GM19240 (cell line): ENCODE measurements around the gene SLC10A4.

ENCODE experiments used
- DNase-seq: peaks from one replicate; pipeline ENCODE4 v3.0.0; 2011; ENCODE audit warnings: low spot score; ENCODE audit not compliant: insufficient read length

Gene SLC10A4

DNA sequence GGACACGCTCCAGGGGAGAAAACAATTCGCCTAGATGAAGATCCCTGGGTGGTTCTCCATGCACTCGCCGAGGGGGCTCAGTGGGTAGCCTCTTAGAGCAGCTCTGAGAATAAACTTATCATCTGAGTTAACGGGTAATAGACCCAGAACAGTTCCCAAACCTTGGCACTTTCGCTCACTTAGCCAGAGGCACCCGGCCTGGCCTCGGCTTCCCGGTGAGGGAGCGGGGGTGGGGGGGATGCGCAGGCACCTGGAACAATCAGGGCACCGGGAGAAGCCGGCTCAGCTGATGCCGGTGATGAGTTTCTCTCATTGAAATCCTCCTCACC is 6.5 kb downstream of the SLC10A4 start:
- no peak for DNase-seq

DNA sequence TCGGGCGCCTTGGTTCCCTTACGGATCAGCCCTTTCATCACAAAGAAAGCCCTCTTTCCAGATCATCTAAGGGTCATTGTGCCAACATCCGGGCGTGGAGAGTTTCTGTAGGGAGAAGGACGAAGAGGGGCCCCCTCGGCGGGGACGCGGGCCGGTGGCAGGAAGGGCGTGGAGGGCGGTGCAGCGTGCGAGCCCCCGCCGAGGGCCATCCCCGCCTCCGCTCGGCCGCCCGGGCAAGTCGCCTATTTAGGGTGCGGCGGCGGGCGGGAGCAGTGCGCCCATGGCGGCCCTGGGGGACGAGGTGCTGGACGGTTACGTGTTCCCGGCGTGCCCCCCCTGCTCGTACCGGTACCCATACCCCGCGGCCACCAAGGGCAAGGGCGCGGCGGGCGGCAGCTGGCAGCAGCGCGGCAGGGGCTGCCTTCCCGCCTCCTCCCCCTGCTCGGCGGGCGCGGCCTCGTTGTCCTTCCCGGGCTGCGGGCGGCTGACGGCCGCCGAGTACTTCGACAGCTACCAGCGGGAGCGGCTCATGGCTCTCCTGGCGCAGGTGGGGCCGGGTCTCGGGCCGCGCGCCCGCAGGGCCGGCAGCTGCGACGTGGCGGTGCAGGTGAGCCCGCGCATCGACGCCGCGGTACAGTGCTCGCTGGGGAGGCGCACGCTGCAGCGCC is 7.0 kb downstream of the SLC10A4 start, which contains the start of gene ZAR1:
Gene ZAR1, plus strand, starts transcription at position 241 of the 668 bp plus-strand sequence. Its CDS starts 40 bp downstream, at position 281.
- DNase-seq, result no peak

DNA sequence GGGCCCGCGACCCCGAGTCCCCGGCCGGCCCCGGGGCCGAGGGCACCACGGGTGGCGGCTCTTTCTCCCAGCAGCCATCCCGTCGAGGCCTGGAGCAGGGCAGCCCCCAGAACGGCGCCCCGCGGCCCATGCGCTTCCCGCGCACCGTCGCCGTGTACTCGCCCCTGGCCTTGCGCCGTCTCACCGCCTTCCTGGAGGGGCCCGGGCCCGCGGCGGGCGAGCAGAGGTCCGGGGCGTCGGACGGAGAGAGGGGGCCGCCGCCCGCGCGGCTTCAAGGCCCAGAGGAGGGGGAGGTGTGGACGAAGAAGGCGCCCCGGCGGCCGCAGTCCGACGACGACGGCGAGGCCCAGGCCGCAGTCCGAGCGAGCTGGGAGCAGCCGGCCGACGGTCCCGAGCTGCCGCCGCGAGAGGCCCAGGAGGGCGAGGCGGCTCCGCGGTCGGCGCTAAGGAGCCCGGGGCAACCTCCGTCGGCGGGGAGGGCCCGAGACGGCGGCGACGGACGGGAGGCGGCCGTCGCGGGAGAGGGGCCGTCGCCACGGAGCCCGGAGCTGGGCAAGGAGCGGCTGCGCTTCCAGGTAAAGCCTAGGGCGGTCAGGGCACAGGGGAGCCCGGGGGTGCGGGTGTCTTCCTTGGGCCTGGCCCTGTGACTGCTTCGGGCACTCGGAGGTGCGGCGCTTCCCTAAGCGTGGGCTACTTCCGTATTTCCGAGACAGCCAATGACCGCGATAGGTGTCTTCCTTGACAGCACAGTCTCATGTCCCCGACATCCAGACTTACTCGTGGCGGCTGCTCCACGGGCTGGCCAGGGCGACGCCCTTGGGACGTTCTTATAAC is 7.8 kb downstream of the SLC10A4 start:
- no peak for DNase-seq

DNA sequence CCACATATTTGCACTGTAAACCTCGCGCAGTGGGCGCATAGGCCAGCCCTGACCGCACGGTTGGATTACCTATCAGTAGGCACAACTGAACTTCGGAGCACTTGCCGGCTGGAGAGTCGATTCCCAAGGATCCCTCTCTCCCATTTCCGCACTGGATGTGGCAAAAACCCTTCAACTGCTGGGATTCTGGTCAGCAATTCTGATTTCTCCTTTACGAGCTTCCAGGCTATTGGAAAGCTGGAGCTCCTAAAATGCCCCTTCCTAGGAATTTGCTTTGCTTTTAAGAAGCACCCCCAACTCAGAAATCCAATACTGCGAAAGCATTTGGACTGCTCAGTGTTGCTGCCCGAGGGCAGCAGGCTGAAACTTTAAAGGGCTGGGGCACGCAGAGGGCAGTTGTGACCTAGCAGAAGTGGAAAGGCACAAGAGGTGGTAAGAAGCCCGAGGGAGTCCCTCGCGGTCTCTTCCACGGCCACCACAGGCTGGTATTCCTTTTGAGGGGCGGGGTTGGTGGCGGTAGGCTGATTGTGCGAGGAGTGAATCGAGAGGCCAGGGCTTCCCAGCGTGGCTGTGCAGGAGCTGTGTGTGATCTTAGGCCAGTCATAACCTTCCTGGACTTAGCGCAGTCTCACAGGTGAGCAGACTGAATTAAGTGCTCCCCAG is 8.5 kb downstream of the SLC10A4 start:
- no peak for DNase-seq

DNA sequence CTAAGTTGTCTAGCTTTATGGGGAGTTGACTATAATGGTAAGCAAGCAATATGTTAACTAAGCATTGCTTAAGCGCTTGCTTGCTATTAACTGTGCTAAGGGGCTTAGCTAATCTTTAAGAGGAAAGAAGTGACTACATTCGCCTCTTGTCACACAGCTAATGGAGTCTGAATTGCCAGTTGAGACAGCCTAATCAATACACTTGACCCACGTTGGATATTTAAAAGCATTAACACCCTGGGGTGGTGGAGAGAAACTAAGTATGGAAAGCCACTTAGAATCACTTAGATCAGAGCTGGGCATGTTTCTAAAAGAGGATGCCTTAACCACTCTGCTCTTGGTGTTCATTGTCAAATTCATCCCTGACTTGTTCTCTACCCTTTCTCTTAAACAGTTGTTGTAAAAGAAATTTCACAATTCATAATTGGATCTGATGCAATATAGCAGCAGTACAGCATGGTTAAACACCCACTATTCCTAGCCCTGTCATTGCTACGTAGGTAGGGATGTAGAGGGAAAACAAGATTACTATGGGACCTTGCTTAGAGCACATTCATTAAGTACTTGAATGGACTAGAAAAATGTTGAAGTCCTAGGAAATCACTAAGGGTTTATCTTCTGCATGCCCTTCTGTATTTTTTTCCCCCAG is 10.4 kb downstream of the SLC10A4 start:
- no peak for DNase-seq

DNA sequence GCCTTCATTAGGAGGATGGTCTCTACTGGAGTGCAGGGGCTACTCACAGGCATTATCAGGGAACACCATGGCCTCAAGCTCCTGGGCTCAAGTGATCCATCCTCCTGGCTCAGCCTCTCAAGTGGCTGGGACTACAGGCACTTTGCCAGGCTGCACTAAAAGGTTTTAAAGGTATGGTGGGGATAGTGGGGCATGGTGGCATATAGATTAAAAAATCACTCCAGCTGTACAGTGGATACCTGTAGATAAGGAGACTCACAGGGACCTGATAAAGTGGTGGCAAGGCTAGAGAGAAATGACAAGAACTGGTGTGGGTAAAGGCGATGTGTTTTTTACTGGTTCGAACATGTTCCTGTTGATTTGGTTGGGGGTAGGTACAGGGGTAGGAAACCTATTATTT is 12.8 kb downstream of the SLC10A4 start:
- no peak for DNase-seq

DNA sequence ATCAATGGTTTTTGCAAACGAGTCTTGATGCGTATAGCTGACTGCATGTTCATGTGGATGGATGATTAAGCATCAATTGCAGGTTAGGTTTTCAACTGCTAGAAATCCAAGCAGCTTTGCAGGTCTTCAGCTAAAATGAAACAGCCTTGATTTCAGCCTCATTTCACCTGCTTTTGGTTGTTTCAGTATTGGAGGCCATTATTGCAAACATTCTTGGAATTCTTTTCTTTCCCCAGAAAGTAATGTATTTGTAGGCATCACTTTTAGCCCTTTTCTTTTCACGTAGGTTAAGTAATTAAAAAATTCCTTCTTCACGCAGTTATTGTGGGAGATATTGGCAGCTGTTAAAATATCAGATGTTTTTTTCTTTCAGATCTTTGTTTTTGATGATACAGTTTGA is 15.8 kb downstream of the SLC10A4 start:
- DNase-seq, result no peak

DNA sequence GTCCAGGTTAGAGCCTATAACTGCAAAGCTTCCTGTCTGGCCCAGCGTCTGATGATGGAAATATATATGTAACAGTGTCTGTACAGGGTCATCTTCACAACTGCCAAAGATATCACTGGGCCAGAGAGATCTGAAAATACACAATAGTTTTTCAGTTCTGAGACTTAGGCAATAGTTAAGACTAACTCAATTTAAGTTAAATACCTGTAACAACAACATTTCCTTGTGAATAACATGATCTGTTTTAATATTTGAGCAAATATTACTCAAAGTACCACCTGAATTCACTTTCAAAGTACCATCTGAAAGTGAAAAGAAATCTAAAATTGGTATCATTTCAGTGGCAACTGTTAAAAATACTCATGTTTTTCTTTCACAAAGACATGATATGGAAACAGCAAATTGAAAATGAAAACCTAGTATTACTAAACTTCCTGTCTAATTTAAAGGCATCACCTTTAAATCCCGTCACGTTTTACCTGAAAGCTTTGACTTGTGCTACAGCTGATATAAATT is 16.5 kb downstream of the SLC10A4 start:
- DNase-seq, result no peak

DNA sequence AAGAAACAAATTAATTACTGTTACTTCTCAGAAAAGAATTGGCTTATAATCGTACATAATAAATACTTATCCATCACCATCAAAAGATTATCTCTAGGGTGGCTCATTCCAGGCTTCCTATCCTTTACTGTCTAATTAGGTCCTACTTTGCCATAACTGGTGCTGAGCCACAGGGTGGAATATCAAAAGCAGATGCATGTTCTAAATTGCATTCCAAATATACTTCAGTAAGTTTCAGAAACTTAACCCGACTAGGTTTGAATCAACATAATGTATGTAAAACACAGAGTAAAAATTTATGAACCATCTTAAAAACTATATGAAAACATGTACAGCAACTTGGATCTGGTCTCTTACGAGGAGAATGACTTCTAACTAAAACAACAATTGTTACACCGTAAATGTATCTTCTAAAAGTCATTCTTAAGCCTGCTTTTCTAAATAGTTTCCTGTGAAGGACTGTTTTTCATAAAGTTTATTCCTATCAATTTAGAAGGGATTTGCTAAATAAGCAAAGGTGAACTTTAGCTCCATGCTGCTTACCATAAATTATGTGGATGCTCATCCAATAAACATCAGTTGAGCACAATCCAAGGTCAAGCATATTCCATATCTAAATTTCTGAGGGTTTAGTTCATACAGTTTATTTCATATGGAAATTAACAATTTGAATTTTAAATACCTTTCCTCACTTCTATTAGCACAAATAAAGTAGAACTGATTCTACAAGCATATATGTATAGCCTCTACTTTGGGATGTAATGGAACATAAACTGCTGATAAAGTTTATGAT is 20.3 kb downstream of the SLC10A4 start:
- DNase-seq, result no peak

DNA sequence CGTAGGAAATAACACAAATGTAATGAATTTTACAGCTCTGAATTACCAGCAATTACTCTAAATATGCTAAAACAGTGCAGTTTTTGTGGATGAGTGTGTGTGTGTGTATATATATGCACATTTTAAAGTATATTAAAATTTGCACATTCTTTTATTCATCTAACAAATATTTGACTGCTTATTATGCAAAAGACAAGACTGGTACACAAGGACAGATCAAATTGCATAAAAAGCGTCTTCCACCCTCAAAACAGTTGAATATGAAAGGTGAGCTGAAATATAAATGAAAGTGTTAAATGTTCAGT is 20.8 kb downstream of the SLC10A4 start:
- no peak for DNase-seq

DNA sequence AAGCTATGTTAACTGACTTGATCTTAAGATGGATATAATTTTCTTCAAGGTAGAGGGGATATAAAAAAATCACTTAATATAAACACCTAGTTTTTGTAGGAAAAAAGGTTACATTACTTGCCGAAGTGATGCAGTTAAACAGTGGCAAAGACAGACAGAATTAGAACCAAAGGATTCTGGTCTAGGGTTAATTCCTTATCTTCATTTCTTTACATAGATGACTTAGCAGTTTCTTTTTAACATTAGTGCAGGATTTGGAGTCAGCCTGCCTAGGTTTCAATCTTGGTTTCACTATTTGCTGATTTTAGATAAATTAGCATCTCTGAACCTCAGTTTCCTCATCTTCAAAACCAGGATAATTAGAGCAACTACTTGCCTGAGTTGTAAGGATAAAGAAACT is 21.2 kb downstream of the SLC10A4 start:
- no peak for DNase-seq

DNA sequence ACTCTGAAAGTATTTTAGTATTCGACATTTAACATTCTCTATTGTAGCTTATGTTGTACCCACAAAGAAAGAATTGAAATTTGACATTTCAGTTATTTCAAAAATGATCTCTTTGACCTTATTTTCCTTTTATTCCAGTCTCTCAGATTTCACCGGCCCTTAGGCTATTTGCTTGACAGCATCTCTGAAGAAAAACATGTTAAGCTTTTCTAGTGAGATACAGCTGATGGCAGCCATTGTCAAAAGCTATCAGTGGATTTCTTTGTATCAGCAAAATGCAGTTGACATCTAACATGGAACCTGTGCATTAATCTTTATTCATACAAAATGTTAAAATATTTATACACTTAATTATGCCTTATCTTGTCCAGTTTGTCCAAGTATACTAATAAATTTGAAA is 23.6 kb downstream of the SLC10A4 start:
- DNase-seq, result no peak

DNA sequence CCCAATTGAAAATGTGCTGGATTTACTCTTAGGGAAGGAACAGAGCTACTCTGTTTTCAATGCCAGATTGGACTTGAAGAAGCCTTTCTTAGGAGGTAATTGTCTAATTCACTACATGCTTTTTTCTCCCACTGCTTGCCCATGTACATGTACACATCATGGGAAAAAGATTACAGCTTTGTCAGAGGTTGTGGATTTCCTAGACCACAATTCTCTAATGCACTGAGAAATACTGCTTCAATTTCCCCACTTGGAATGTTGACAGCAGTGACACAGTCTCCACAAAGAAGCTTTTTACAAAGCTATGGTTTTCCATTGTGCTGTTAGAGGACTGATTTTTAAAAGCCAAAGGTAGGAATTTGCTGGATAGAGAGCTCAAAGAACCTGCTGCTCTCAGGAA is 26.4 kb downstream of the SLC10A4 start:
- no peak for DNase-seq

DNA sequence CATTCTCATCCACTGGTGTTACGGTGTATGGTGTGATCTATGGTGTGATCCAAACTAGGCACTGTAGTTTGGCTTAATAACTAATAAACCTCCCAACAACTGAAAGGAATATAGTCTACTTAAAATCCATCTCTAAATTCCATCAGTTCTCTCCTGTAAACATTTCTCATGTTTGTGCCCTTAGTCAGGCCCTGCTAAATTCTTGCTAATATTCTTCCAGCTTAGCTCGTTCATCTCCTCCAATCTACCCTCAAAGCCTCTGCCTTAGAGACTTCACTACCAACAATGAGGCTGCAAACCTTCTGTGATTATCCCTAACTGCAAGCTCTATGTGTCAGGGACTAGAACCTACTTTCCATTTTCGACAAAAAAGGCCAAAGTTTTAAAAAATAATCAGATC is 35.0 kb downstream of the SLC10A4 start:
- no peak for DNase-seq

DNA sequence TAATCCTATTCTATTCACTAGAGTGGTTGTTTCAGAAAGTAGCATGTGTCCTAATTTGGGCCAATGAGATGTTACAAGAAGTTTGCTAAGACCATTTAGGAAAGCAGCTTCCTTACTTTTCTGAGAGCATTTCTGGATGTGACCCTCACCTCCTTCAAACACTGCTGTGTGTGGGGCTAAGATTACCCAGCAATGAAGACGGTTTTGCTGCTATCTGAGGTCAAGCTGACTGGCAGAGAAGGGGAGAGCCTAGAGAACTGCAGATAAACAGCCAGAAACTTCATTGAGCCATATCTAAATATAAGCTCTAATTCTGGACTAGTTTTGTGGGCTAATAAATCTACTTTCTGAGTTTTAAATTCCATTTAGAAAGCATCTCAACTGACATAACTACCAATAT is 43.3 kb downstream of the SLC10A4 start:
- DNase-seq, result no peak

DNA sequence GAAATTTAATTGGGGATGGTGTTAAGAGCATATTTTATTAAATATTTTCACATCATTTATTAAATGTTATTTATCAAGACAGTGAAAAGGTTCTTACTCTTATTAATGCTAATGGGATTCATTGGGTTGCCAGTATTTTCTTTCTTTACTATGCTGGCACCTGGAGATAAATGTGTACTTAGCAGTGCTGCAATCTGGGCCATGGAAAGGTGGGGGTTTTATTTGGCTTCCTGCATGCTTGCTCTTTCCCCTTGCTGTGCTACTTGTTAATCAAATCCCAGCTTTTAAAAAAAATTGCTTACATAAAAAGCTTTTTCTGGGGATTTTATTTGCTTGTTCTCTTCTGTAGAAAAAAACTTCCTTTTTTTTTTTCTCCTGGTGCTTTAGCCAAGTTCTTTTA is 55.2 kb downstream of the SLC10A4 start:
- no peak for DNase-seq
